Ishikawa (cell line): ENCODE measurements around the gene TRDN.

Experiments used
- CEBPB ChIP-seq: IDR thresholded peaks from 2 replicates; pipeline ENCODE4 v1.6.1; 2012
- CREB1 ChIP-seq: IDR thresholded peaks from 2 replicates; pipeline ENCODE4 v1.6.1; 2012; ENCODE audit warnings: low read depth
- EGR1 ChIP-seq: IDR thresholded peaks from 2 replicates; pipeline ENCODE4 v1.6.1; 2012
- EP300 ChIP-seq: IDR thresholded peaks from 2 replicates; pipeline ENCODE4 v1.6.1; 2012; ENCODE audit warnings: borderline replicate concordance
- FOXM1 ChIP-seq: IDR thresholded peaks from 2 replicates; pipeline ENCODE4 v1.6.1; 2012; ENCODE audit warnings: low read depth, borderline replicate concordance
- MAX ChIP-seq: IDR thresholded peaks from 2 replicates; pipeline ENCODE4 v1.6.1; 2012
- NFIC ChIP-seq: IDR thresholded peaks from 2 replicates; pipeline ENCODE4 v1.6.1; 2012
- RAD21 ChIP-seq: IDR thresholded peaks from 2 replicates; pipeline ENCODE4 v1.6.1; 2012; ENCODE audit warnings: low read depth
- REST ChIP-seq: IDR thresholded peaks from 2 replicates; pipeline ENCODE4 v1.6.1; 2012; ENCODE audit warnings: low read depth, mild to moderate bottlenecking
- TAF1 ChIP-seq: IDR thresholded peaks from 2 replicates; pipeline ENCODE4 v1.6.1; 2012; ENCODE audit warnings: low read depth, mild to moderate bottlenecking
- TCF12 ChIP-seq: IDR thresholded peaks from 2 replicates; pipeline ENCODE4 v1.6.1; 2012; ENCODE audit warnings: low read depth
- TEAD4 ChIP-seq: IDR thresholded peaks from 2 replicates; pipeline ENCODE4 v1.6.1; 2012
- USF1 ChIP-seq: IDR thresholded peaks from 2 replicates; pipeline ENCODE4 v1.6.1; 2012
- YY1 ChIP-seq: IDR thresholded peaks from 2 replicates; pipeline ENCODE4 v1.6.1; 2012; ENCODE audit warnings: low read depth
- ZBTB7A ChIP-seq: IDR thresholded peaks from 2 replicates; pipeline ENCODE4 v1.6.1; 2012; ENCODE audit warnings: low read depth

Gene TRDN

GRCh38 chr6:123215211-123215610, 421.5 kb downstream of the TRDN start:
- TF ChIP-seq CREB1 (no peak), RAD21 (no peak), TAF1 (no peak), REST (no peak), TEAD4 (no peak), EGR1 (no peak), ZBTB7A (no peak), CEBPB (no peak), USF1 (no peak), FOXM1 (no peak), YY1 (no peak), TCF12 (no peak), MAX (no peak), NFIC (no peak)

GRCh38 chr6:123214433-123214832, 422.3 kb downstream of the TRDN start:
- TF ChIP-seq CEBPB, result no peak
- TF ChIP-seq FOXM1, result no peak

GRCh38 chr6:123213921-123214320, 422.8 kb downstream of the TRDN start:
- TF ChIP-seq EGR1 (no peak), TAF1 (no peak), USF1 (no peak)

GRCh38 chr6:123211777-123212545, 424.8 kb downstream of the TRDN start:
- TF ChIP-seq NFIC (no peak), TCF12 (no peak), REST (no peak), CREB1 (no peak), YY1 (no peak), TAF1 (no peak)

GRCh38 chr6:123210645-123211044, 426.1 kb downstream of the TRDN start:
- TF ChIP-seq EGR1, result no peak
- no peak for TF ChIP-seq CEBPB
- no peak for TF ChIP-seq EP300
- TF ChIP-seq RAD21, result no peak
- no peak for TF ChIP-seq TEAD4
- no peak for TF ChIP-seq REST
- no peak for TF ChIP-seq ZBTB7A
- no peak for TF ChIP-seq FOXM1

- TF ChIP-seq ZBTB7A (no peak), NFIC (no peak), RAD21 (no peak), MAX (no peak), USF1 (no peak), CREB1 (no peak), REST (no peak), TCF12 (no peak), CEBPB (no peak), YY1 (no peak), TAF1 (no peak), FOXM1 (no peak), TEAD4 (no peak), EP300 (no peak), EGR1 (no peak)
Measured at GRCh38 chr6:123207967-123208510, 428.7 kb downstream of the TRDN start.
